ENCODE measurements around the gene ANKRD23.
A peak's percentile ranks its signal among the peaks of the same experiment; 100 is the strongest.
"Not testable (repeated sequence)": the region's sequence is repeated elsewhere in the genome, so short reads cannot be mapped to it uniquely, and the experiment has no call there.

Gene ANKRD23

GRCh38 chr2:96864343-96865091, 20.7 kb upstream of the ANKRD23 start:
- no peak for DNase-seq (ENCODE audit: low read depth in 4 of 4, low spot score in 1 of 4)

- no peak for DNase-seq (ENCODE audit: low read depth in 4 of 4, low spot score in 1 of 4)
These were observed 19.9 kb upstream of the ANKRD23 start for GRCh38 chr2:96863575-96864342.

GRCh38 chr2:96863056-96863455, 19.2 kb upstream of the ANKRD23 start:
- not testable (repeated sequence) for DNase-seq (ENCODE audit: low read depth in 4 of 4, low spot score in 1 of 4)

- DNase-seq (ENCODE audit: low read depth in 4 of 4, low spot score in 1 of 4), result no peak
These were observed 17.3 kb upstream of the ANKRD23 start for GRCh38 chr2:96861074-96861473.

- no peak for DNase-seq (ENCODE audit: low read depth in 4 of 4, low spot score in 1 of 4)
These were observed 16.5 kb upstream of the ANKRD23 start for GRCh38 chr2:96860065-96861029.

- DNase-seq (ENCODE audit: low read depth in 4 of 4, low spot score in 1 of 4), result no peak
These were observed 15.9 kb upstream of the ANKRD23 start for GRCh38 chr2:96859681-96860064.

- DNase-seq (ENCODE audit: low read depth in 4 of 4, low spot score in 1 of 4), result no peak
These were observed 15.4 kb upstream of the ANKRD23 start for GRCh38 chr2:96859099-96859649.

GRCh38 chr2:96857667-96858372, 14.0 kb upstream of the ANKRD23 start, which contains the start of gene ANKRD39:
Gene ANKRD39 (minus strand): TSS chr2:96858016. CDS start chr2:96857987, 29 bp downstream.
- peak; percentile 88 to 96 (median 92) for DNase-seq (ENCODE audit: low read depth in 4 of 4, low spot score in 1 of 4)

- no peak for DNase-seq (ENCODE audit: low read depth in 4 of 4, low spot score in 1 of 4)
These were observed 13.2 kb upstream of the ANKRD23 start for GRCh38 chr2:96856776-96857666.

- no peak for DNase-seq (ENCODE audit: low read depth in 4 of 4, low spot score in 1 of 4)
These were observed 9.5 kb upstream of the ANKRD23 start for GRCh38 chr2:96853321-96853720.

GRCh38 chr2:96852667-96853066, 8.8 kb upstream of the ANKRD23 start:
- DNase-seq (ENCODE audit: low read depth in 4 of 4, low spot score in 1 of 4), result no peak

- DNase-seq (ENCODE audit: low read depth in 4 of 4, low spot score in 1 of 4), result no peak
These were observed 4.4 kb upstream of the ANKRD23 start for GRCh38 chr2:96848264-96848663.

GRCh38 chr2:96847586-96847985, 3.8 kb upstream of the ANKRD23 start:
- no peak for DNase-seq (ENCODE audit: low read depth in 4 of 4, low spot score in 1 of 4)

- DNase-seq (ENCODE audit: low read depth in 4 of 4, low spot score in 1 of 4), result no peak
These were observed 3.0 kb upstream of the ANKRD23 start for GRCh38 chr2:96846825-96847224.

- no peak for DNase-seq (ENCODE audit: low read depth in 4 of 4, low spot score in 1 of 4)
These were observed 586 bp upstream of the ANKRD23 start for GRCh38 chr2:96844405-96844808.

- no peak for DNase-seq (ENCODE audit: low read depth in 4 of 4, low spot score in 1 of 4)
These were observed 1.2 kb downstream of the ANKRD23 start for GRCh38 chr2:96842600-96842999.

- DNase-seq (ENCODE audit: low read depth in 4 of 4, low spot score in 1 of 4), result no peak
These were observed 1.9 kb downstream of the ANKRD23 start for GRCh38 chr2:96841701-96842495.
